ENCODE results near the gene RFLNA. TPM values are rescaled to one million over a fixed set of nuclear protein-coding genes. Genes with fewer than 3 reads are reported as not detected.
A peak's percentile ranks its signal among the peaks of the same experiment; 100 is the strongest.

RFLNA gene
- total RNA-seq, 1 donor = 15.9 TPM

- peak; percentile 85 for DNase-seq (ENCODE audit: insufficient read length, low spot score, missing footprints)
- Histone ChIP-seq H3K36me3 (ENCODE audit: insufficient read depth, low read length) (no peaks in the 10 kb centered on the region), H3K27ac (ENCODE audit: low read depth, low read length) (no peak overlapping the region), H4K20me1 (ENCODE audit: insufficient read depth, low read length) (no peaks in the 10 kb centered on the region), H2AFZ (ENCODE audit: low read length) (no peak overlapping the region), H3K4me1 (ENCODE audit: insufficient read depth, low read length) (no peaks in the 10 kb centered on the region), H3K4me3 (ENCODE audit: insufficient read depth, low read length) (no peak overlapping the region), H3K27me3 (ENCODE audit: insufficient read depth, low read length) (peaks cover 67% of the 10 kb centered on the region), H3K4me2 (ENCODE audit: insufficient read depth, low read length) (peak overlapping the region; percentile 0), H3K79me2 (ENCODE audit: insufficient read depth, low read length) (no peaks in the 10 kb centered on the region), H3K9me3 (ENCODE audit: low read depth, low read length) (peaks cover 7% of the 10 kb centered on the region)
- no peak for TF ChIP-seq CTCF (IDR thresholded peaks at IDR 0.05; ENCODE audit: extremely low read depth, low read depth, low read length)
Measured at GRCh38 chr12:124283326-124283725, 11.6 kb upstream of the RFLNA start.

- Histone ChIP-seq H3K27ac (ENCODE audit: low read depth, low read length) (no peak overlapping the region), H3K36me3 (ENCODE audit: insufficient read depth, low read length) (no peaks in the 10 kb centered on the region), H3K79me2 (ENCODE audit: insufficient read depth, low read length) (no peaks in the 10 kb centered on the region), H3K4me2 (ENCODE audit: insufficient read depth, low read length) (no peak overlapping the region), H3K27me3 (ENCODE audit: insufficient read depth, low read length) (peaks cover 59% of the 10 kb centered on the region), H4K20me1 (ENCODE audit: insufficient read depth, low read length) (no peaks in the 10 kb centered on the region), H3K4me1 (ENCODE audit: insufficient read depth, low read length) (peaks cover 3% of the 10 kb centered on the region), H3K4me3 (ENCODE audit: insufficient read depth, low read length) (no peak overlapping the region), H3K9me3 (ENCODE audit: low read depth, low read length) (peaks cover 7% of the 10 kb centered on the region), H2AFZ (ENCODE audit: low read length) (no peak overlapping the region)
- no peak for TF ChIP-seq CTCF (IDR thresholded peaks at IDR 0.05; ENCODE audit: extremely low read depth, low read depth, low read length)
- DNase-seq (ENCODE audit: insufficient read length, low spot score, missing footprints) = no peak
Measured at GRCh38 chr12:124284368-124284767, 10.5 kb upstream of the RFLNA start.

- H3K4me3 ChIP-seq (ENCODE audit: insufficient read depth, low read length) = no peak overlapping the region
- no peaks in the 10 kb centered on the region for H3K79me2 ChIP-seq (ENCODE audit: insufficient read depth, low read length)
- H4K20me1 ChIP-seq (ENCODE audit: insufficient read depth, low read length) = no peaks in the 10 kb centered on the region
- TF ChIP-seq CTCF (IDR thresholded peaks at IDR 0.05; ENCODE audit: extremely low read depth, low read depth, low read length) = no peak
- H3K27ac ChIP-seq (ENCODE audit: low read depth, low read length) = no peak overlapping the region
- peaks cover 8% of the 10 kb centered on the region for H3K4me1 ChIP-seq (ENCODE audit: insufficient read depth, low read length)
- H2AFZ ChIP-seq (ENCODE audit: low read length) = no peak overlapping the region
- peaks cover 4% of the 10 kb centered on the region for H3K9me3 ChIP-seq (ENCODE audit: low read depth, low read length)
- no peak for DNase-seq (ENCODE audit: insufficient read length, low spot score, missing footprints)
- peaks cover 40% of the 10 kb centered on the region for H3K27me3 ChIP-seq (ENCODE audit: insufficient read depth, low read length)
- H3K4me2 ChIP-seq (ENCODE audit: insufficient read depth, low read length) = no peak overlapping the region
- H3K36me3 ChIP-seq (ENCODE audit: insufficient read depth, low read length) = no peaks in the 10 kb centered on the region
Measured at GRCh38 chr12:124286414-124286813, 8.5 kb upstream of the RFLNA start.

GRCh38 chr12:124286971-124287370, 7.9 kb upstream of the RFLNA start:
- peaks cover 39% of the 10 kb centered on the region for H3K27me3 ChIP-seq (ENCODE audit: insufficient read depth, low read length)
- H4K20me1 ChIP-seq (ENCODE audit: insufficient read depth, low read length) = no peaks in the 10 kb centered on the region
- peaks cover 4% of the 10 kb centered on the region for H3K9me3 ChIP-seq (ENCODE audit: low read depth, low read length)
- H3K4me3 ChIP-seq (ENCODE audit: insufficient read depth, low read length) = no peak overlapping the region
- DNase-seq (ENCODE audit: insufficient read length, low spot score, missing footprints) = no peak
- no peaks in the 10 kb centered on the region for H3K79me2 ChIP-seq (ENCODE audit: insufficient read depth, low read length)
- no peaks in the 10 kb centered on the region for H3K36me3 ChIP-seq (ENCODE audit: insufficient read depth, low read length)
- H3K27ac ChIP-seq (ENCODE audit: low read depth, low read length) = no peak overlapping the region
- H3K4me1 ChIP-seq (ENCODE audit: insufficient read depth, low read length) = peaks cover 8% of the 10 kb centered on the region
- no peak for TF ChIP-seq CTCF (IDR thresholded peaks at IDR 0.05; ENCODE audit: extremely low read depth, low read depth, low read length)
- H3K4me2 ChIP-seq (ENCODE audit: insufficient read depth, low read length) = no peak overlapping the region
- H2AFZ ChIP-seq (ENCODE audit: low read length) = no peak overlapping the region

Measured in osteoblast (primary cell).